Hematopoietic multipotent progenitor cell treated with erythropoietin and hydrocortisone succinate and interleukin-3 and kit ligand, for 17 days (in vitro differentiated cells): ENCODE results near the gene THOP1.

Source experiments
- DNase-seq: peaks from one replicate; pipeline ENCODE4 v3.0.0-alpha.2; 2015; ENCODE audit warnings: low spot score

Gene THOP1

DNA sequence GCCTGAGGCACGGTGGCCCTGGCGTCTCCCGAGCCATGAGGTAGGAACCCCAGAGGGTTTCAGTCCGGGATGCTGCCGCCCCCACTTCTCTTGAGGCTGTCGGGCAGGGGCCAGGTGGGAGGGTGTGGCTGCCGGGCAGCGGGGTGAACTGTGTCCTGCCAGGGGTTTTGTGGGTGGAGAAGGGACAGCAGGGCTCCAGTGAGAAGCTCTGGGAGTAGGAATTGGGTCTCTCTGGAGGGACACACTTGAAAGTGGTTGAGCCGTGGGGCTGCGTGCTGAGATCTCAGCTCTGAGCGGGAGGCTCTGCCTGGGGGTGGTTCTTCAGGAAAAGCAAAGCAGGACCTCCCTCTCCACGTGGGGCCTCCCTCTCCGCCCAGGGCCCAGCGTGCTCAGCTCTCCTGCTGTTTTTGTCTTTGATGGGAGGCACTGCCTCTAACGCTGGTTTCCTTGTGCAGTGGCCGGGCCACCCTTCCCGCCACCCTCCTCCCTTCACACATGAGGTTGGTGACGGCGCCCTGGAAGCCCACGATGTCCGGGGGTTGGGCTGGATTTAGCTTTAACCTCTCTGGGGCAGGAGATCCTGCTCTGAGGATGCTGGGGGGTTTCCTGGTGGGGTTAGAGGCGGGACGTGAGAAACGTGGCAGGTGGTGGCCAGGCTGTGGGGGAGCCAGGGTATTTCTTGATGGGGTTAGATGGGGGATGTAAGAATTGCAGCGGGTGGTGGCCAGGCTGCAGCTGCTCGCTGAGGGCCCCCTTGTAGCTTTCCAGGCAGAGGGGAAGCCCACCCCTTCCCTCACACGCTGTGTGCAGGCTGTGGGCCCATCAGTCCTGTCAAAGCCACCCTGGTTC is 19.1 kb downstream of the THOP1 start:
- no peak for DNase-seq

DNA sequence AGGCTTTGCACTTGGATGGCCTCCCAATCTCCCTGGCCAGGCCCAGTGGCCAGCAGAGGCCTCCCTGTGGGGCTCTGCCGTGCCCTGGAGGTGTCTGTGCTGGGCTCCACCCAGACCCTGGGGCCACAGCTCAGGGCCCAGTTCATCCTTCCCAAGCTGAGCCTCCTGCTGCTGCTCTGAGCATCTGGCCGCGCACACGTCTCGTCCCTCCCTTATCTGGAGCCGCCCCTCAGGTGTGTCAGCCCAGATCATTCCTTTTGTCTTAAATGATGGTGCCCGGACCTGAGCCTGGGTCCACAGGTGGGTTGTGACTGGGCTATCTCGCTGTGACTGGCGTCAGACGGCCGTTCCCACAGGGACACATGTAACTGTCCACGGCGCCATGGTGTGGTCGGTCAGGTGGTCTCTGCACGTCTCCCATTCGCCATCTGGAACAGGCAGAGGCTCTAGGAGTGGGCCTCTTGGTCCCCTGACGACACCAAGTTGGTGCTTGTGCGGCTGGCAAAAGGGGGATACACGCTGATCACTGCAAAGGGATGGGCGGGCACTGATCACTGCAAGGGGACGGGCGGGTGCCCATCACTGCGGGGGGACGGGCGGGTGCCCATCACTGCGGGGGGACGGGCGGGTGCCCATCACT is 20.1 kb downstream of the THOP1 start:
- no peak for DNase-seq

DNA sequence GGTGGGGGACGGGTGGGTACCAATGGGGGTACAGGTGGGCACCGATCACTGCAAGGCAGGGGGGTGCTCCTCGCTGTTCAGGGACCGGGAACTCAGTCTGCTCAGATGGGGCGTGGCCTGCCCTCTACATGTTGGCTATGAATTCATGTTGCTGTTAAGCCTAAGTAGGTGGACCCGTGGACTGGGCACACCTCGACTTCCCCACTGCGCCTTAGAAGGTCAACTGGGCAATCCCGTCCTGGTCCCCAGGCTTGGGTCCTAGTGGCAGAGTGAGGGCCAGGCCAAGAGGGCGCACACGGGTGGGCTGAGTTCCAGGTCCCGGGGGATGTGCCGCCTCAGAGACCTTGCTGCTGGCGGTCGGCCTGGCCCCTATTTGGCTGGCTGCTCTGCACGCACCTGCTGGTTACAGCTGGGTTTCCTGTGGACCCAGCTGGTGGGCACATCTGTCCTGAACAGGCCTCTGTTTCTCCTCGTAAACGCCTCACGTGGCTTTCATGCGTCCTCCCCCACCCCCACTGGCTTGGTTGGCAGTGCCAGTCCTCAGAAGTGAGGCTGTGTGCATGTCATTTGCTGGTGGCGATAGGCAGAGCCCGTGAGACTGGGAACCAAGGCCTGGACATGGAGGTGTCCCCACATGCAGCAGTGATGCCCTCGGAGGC is 20.8 kb downstream of the THOP1 start:
- DNase-seq, result no peak

DNA sequence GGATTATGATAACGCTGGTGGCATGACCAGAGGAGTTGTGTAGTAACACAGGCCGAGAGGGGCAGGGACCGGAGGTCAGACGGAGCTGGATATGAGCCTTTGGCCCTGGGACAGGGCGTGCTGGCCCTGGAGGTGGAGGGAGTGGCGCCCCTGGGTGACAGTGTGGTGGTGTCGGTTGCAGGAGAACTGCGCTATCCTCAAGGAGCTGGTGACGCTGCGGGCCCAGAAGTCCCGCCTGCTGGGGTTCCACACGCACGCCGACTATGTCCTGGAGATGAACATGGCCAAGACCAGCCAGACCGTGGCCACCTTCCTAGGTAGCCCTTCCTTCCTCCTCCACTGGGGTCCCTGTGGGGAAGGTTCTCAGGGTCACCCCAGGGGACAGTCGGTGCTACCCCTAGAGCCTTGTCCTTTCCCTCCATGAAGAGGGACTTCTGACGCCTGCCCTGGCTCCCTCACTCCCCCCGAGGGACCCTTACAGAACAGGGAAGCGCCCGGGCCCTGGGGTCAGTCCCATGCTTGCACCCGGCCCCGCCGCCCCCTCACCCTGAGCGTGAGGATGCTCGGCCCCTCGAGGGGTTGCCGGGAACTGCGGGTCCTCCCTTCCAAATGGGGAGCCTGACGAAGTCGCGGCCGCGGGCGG is 21.6 kb downstream of the THOP1 start:
- DNase-seq, result no peak

DNA sequence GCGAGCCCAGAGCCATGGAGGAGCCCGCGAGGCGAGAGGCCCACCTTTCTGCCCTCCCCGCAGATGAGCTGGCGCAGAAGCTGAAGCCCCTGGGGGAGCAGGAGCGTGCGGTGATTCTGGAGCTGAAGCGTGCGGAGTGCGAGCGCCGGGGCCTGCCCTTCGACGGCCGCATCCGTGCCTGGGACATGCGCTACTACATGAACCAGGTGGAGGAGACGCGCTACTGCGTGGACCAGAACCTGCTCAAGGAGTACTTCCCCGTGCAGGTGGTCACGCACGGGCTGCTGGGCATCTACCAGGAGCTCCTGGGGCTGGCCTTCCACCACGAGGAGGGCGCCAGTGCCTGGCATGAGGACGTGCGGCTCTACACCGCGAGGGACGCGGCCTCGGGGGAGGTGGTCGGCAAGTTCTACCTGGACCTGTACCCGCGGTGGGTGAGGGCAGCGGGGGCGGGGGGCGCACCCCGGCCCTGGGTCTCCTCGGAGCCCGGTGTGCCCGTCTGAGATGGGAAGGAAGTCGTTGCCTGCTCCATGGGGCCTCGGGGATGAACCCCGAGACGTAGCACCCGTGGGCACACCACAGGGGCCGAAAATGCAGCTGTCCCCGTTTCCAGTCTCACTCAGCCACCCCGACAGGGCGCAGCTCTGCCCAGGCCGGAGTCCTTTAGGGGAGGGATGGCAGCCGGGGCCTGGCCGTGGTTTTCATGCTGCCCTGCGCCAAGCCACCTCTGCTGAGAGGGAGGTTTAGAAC is 22.3 kb downstream of the THOP1 start:
- DNase-seq, result no peak

DNA sequence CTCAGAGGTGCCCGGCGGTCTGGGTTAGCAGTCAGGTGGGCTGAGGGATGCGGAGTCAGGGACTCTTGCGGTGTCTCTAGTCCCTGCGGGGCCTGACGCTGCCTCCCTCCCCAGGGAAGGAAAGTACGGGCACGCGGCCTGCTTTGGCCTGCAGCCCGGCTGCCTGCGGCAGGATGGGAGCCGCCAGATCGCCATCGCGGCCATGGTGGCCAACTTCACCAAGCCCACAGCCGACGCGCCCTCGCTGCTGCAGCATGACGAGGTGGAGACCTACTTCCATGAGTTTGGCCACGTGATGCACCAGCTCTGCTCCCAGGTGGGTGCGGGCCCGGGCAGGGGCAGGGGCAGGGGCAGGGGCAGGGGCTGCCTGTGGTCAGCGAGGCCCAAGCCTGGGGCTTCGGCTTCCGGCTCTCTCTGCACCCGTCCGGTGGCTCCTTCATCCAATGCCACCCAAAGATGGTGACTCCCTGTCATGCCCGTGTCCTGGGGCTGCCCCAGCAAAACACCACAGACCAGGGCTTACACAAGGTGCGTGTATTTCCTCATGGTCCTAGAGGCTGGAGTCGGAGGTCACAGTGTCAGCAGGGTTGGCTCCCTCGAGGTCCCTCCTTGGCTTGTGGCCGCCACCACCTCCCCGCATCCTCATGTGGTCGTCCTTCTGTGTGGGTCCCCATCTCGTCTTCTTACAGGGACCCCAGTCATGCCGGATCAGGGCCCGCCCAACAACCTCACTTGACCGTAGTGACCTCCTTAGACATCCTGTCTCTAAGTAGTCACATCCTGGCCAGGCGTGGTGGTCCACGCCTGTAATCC is 23.0 kb downstream of the THOP1 start:
- DNase-seq, result no peak

DNA sequence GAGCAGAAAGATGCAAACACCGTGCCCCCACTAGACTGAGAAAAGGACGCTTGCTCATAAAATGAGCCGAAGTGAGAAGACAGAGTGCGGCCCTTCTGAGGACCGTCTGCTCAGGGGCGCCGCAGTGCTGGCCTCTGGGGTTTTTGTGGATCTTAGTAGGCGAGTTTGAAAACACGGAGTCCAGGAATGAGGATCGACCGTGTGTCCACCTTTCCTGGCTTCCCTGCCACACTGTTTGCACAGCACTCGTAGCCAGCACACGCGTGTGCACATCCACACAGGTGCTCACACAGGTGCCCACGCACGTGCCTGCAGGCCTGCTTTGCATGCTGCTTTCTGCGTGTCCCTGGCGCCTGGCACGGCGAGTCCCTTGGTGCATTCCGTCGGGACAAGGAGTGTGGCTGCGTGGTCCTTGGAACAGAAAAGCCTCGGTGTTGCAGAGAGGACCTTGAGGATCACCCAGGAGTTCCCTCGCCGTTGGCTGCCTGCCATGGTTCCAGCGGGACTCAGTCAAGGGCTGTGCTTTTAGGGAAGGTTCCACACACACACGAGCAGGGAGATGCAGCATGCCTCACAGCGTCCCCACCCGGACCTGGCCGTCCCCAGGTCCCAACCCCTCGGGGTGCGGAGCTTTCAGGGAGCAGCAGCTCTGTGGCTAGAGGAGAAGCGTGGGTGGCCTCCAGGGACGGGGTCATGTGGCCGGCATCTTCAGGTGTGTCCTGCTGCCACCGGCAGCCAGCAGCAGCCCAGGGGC is 24.3 kb downstream of the THOP1 start:
- DNase-seq, result no peak

DNA sequence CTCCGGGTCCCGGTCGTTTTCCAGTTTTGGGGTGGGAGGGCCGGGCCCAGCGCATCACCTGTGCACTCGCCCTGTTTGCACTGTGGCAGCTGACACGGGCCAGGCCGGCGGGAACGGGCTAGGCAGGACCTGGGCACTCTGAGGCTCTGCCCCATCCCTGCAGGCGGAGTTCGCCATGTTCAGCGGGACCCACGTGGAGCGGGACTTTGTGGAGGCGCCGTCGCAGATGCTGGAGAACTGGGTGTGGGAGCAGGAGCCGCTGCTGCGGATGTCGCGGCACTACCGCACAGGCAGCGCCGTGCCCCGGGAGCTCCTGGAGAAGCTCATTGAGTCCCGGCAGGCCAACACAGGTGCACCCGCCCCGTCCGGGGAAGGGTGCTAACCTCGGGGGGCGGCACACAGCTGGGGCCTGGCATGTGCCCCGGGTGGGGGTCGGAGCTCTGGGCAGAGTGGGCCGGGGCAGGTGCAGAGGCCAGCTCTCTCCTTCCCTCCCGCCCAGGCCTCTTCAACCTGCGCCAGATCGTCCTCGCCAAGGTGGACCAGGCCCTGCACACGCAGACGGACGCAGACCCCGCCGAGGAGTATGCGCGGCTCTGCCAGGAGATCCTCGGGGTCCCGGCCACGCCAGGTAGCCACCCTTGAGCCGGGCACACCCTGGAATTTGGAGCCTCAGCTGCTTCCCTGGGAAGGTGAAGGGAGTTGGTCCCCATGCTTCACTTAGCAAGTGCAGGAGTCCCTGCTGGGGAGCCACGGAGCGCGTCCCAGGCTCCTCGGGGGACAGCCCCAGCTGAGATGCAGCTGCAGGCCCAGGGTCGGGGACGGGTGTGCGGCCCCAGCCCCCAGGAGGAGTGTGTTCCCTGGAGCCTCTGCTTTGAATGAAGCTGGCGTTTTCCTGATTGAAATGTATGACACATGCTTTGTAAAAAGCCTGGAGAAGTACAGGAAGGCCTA is 25.1 kb downstream of the THOP1 start:
- no peak for DNase-seq

DNA sequence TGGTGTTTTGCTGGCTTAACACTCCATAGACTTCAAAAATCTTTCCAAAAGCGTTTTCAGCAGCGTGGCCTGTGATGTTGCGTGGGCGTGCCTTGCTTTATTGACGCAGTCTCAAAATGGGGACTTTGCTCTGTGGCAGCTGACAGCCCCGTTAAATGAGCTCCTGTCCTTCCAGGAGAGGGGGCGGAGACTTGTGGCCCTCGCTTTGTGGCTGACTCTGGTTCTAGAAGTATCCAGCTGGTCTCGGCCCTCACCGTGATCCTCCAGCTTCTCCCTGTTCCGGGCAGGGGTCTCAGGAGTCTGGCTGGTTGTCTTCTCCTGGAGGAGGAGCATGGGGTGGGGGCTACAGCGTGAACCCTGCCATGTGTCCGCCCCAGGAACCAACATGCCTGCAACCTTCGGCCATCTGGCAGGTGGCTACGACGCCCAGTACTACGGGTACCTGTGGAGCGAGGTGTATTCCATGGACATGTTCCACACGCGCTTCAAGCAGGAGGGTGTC is 26.0 kb downstream of the THOP1 start:
- DNase-seq, result no peak

DNA sequence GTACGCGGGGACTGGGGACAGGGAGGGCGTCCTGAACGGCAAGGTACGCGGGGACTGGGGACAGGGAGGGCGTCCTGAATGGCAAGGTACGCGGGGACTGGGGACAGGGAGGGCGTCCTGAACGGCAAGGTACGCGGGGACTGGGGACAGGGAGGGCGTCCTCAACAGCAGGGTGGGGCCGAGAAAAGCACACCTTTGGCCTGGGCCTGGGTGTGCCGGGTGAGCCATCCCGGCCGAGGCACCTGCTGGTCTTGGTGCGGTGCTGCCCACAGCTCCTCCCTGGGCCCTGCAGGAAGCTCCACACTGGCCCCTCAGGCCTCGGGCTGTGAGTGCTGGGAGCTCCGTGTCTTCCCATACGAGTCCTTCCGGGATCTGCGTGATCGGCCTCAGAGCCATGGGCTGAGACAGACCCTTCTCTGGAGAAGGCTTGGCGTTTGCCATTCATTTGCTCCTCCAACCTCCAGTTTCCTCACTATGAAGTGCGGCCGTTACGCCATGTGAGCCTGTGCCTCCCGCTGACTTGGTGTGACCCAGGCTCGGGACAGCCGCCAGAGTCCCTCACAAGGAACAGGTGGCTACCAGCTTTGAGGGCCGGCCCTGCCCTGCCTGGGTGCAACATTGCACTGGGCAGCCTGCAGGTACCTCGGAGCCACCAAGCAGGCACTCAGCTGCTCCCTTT is 26.6 kb downstream of the THOP1 start:
- no peak for DNase-seq

DNA sequence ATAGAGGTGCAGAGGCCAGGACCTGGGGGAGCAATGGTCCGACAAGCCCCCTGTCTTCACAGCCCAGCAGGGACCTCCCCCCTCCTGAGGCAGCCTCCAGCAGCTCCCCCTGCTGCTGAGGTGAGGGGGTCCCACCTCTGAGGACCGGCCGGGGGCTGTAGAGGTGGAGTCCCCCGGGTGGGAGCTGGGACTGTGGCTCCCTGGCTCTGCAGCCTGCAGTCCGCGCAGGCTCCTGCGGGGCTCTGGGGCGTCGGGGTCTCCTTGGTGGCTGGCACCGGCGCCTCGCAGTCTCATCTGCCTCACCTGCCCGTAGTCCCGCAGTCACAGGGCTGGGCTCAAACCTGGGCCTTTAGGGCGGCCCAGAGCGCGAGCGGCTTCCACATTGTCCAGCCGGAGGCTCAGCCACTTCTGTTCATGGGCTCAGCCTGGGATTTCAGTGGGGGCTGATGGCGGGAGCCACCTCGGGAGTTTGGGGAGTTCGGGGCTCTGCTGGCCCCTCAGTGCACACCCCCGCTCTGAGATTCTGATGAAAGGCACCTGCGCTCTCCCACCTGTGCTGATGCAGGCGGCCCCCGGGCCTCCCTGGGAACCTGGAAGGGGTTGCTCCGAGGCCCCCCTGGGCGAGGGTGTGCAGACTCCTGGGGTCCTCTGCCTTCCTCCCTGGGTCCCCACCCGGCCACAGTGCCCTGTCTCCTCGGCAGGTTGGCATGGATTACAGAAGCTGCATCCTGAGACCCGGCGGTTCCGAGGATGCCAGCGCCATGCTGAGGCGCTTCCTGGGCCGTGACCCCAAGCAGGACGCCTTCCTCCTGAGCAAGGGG is 27.3 kb downstream of the THOP1 start:
- no peak for DNase-seq

DNA sequence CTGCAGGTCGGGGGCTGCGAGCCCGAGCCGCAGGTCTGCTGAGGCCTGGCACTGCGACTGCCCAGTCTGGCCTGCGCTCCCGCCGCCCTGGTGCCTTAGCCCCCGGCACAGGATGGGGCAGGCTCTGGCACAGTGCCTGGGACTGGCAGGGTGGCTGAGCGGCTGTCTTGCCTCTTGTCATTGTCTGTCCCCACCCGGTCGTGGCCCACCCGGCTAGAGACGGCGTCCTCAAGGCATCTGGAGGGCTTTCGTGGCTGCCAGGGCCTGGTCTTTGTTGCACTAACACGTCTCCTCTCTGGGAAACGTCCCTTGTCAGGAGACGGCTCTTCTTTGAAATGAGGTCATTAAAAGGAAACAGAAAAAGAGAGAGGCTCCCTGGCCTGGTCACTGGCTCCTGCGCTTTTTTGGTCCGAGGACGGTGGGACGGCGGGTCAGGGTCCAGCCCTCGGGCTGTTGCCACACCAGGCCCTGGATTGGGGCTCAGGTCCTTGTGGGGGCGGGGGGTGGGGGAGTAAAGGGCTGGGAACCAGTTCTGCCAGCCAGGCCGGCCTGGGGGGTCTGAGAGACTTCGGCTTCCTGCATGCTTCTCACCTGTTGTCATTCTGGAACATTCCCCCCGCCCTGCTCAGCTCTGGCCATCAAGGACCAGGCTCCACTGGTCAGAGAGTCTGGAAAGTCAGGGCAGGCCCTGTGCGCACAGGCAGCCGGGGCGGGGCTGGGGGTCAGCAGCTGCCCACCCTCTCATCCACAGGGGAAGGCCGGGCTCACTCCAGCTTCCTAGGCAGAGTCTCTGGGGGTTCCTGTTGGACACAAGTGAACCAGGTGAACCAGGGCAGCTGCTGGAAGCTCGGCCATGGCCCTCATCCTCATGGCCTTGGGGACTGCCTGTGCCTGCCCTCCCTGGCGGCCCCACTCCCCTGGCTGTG is 28.2 kb downstream of the THOP1 start:
- DNase-seq, result no peak

DNA sequence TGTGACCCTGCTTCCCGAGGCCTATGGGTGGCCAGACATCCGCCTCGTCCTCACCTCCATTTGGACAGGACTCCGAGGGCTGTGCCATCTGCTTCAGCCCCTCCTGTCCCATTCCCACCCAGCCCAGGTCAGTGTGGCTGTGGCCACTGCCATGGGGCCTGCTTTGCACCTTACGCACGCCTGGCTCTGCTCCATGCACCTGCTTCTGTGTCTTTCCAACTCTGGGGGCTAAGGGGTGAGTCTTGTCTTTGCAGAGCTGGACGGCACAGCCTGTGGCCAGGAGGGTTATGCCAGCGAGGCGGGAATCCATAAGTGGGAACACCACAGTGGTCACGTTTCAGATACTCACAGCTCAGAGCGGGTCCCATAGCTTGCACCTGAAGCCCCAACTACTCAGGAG is 29.1 kb downstream of the THOP1 start:
- DNase-seq, result no peak

DNA sequence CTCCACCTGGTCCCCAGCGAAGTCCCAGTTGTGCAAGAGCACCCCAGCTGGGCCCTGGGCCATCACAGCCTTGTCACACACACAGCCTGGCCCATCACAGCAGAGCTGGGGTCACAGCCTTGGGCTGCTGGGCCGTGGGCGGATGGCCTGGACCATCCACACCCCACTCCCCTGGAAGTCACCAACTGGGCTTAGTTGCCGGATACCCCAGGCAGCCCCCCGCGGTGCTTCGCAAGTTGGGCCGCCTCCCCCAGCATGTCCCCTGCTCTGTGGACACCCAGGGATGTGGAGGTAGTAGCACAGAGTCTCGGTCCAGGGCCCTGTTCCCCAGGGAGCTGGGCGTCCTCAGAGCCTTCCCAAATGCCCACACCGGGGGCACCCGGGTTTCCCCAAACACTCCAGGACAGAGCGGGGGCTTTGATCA is 29.9 kb downstream of the THOP1 start:
- no peak for DNase-seq

DNA sequence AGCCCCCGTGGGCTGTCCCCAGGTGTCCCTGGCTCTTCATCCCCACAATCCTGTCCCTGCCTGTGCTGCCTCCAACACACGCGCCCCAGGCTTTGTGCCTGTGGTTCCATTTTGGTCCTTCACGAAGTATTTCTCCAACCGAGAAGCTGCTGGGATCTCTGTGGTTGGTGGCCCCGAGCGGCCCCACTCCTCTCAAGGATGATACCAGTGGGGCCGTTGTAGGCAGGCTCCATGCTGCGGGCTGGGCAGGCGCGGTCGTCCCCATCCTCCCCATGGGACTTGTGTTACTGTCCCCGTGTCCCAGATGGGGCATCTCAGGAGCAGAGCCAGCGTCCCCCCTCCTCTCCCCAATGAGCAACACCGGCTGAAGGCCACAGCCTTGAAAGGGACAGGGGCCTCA is 30.6 kb downstream of the THOP1 start:
- no peak for DNase-seq

DNA sequence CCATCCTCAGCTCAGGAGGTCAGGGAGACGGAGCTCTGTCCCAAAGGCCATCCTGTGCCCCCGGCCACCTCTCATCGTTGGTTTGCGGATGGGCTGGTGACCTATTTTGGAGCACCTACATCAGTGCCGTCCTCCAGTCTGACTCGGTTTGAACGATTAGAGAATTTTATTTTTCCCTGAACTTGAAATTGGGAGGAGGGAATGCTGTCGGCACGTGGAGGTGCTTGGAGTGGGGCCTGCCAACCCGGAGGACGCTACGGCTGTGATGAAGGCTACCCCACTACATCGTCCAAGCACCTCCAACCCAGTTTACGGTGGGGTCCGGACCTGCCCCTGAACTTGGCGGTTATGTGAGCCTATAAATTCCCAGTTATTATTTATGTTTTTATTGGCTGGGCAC is 31.3 kb downstream of the THOP1 start:
- DNase-seq, result no peak
